Tibial nerve (tissue), 4 donors: ENCODE data around the gene PIK3CB.

Experiments
- CTCF ChIP-seq, 5 experiments: fragments of 200-600 bp in 3 of 5; fragments of 450-650 bp in 2 of 5; sonication (generic) in 3 of 5; IDR thresholded peaks; one replicate each; pipeline ENCODE4 v1.5.1; 2016 to 2019; ENCODE audit warnings: antibody characterized with exemption in 5 of 5, mild to moderate bottlenecking in 3 of 5, moderate library complexity in 2 of 5
- EP300 ChIP-seq, 2 donors: sonication (generic); formaldehyde crosslinking; IDR thresholded peaks; one replicate each; pipeline ENCODE4 v1.6.1; 2017; ENCODE audit warnings: antibody characterized with exemption in 2 of 2, mild to moderate bottlenecking in 1 of 2
- POLR2A ChIP-seq, 2 donors: fragments of 450-650 bp; IDR thresholded peaks; one replicate each; pipeline ENCODE4 v1.6.1; 2017; ENCODE audit warnings: antibody characterized with exemption in 2 of 2, mild to moderate bottlenecking in 2 of 2, moderate library complexity in 2 of 2

- TF ChIP-seq POLR2A (IDR thresholded peaks at IDR 0.05) = no peak
- TF ChIP-seq CTCF (IDR thresholded peaks at IDR 0.05) = no peak
- peak in 1 of 2 donors; percentile 30 for TF ChIP-seq EP300 (IDR thresholded peaks at IDR 0.05)
These were observed 41.3 kb upstream of the PIK3CB start for GRCh38 chr3:138875754-138876664.
